Retinal pigment epithelial cell (primary cell): Measurements from ENCODE around the gene C7orf25.
"Not testable (repeated sequence)": the region's sequence is repeated elsewhere in the genome, so short reads cannot be mapped to it uniquely, and the experiment has no call there.

ENCODE experiments used
- DNase-seq: peaks from one replicate; pipeline ENCODE4 v3.0.0-alpha.2; 2010; ENCODE audit warnings: low read depth
- H3K4me3 ChIP-seq: 2 replicates; pipeline ENCODE4 v1.5.1; 2011; ENCODE audit warnings: mild to moderate bottlenecking, low read length, control low read depth, moderate library complexity
- TF ChIP-seq, protein P1 (sequence below): conservative IDR thresholded peaks from 2 replicates; pipeline ENCODE4 v1.5.1; 2011; ENCODE audit warnings: low read depth, low read length, control low read depth, inconsistent platforms

Gene C7orf25

DNA sequence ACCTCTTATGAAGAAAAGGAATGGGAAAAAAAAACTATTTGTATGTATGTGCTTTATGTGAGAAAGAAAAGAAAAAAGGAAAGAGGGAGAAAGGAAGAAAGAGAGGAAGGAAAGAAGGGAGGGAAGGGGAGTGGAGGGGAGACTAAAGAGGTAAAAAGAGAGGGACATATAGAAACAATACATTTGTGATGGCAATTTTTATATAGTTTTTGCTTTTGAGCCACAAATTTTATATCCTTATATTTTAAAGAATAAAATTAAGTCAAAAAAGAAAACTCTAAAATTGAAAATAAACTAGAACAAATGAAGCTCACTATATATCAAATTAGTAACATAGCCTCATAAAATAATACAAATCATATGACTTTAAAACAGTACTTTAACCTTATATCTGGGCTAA, 11.0 kb downstream of the C7orf25 start:
- TF ChIP-seq, protein P1, sequence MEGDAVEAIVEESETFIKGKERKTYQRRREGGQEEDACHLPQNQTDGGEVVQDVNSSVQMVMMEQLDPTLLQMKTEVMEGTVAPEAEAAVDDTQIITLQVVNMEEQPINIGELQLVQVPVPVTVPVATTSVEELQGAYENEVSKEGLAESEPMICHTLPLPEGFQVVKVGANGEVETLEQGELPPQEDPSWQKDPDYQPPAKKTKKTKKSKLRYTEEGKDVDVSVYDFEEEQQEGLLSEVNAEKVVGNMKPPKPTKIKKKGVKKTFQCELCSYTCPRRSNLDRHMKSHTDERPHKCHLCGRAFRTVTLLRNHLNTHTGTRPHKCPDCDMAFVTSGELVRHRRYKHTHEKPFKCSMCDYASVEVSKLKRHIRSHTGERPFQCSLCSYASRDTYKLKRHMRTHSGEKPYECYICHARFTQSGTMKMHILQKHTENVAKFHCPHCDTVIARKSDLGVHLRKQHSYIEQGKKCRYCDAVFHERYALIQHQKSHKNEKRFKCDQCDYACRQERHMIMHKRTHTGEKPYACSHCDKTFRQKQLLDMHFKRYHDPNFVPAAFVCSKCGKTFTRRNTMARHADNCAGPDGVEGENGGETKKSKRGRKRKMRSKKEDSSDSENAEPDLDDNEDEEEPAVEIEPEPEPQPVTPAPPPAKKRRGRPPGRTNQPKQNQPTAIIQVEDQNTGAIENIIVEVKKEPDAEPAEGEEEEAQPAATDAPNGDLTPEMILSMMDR: no peak

DNA sequence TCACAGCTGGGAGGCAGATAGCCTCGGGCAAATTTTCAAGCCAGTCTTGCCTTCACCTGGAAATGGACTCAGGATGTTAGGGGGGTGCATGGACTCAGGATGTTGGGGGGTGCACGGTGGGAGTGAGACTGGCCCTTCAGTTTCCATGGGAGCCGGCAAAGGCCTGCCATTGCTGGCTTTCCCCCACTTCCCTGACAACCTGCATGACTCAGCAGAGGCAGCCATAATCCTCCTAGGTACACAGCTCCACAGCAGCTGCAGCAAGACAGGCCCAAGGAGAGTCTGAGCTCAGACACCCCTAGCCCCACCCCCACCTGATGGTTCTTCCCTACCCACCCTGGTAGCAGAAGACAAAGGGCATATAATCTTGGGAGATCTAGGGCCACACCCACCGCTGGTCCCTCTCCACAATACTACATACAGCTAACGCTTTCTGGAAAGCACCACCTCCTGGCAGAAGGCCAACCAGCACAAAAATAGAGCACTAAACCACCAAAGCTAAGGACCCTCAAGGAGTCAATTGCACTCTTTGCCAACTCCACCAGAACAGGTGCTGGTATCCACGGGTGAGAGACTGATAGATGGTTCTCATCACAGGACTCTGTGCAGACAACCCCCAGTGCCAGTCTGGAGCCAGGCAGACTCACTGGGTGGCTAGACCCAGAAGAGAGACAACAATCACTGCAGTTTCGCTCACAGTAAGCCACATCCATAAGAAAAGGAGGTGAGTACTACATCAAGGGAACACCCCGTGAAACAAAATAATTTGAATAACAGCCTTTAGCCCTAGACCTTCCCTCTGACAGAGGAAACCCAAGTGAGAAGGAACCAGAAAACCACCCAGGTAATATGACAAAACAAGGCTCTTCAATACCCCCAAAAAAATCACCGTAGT, 18.3 kb downstream of the C7orf25 start:
- no peak overlapping the region for H3K4me3 ChIP-seq
- TF ChIP-seq, protein P1: no peak
- DNase-seq: no peak

More for the DNA sequence above, 11.0 kb downstream of the C7orf25 start:
- no peak overlapping the region for H3K4me3 ChIP-seq
- no peak for DNase-seq

DNA sequence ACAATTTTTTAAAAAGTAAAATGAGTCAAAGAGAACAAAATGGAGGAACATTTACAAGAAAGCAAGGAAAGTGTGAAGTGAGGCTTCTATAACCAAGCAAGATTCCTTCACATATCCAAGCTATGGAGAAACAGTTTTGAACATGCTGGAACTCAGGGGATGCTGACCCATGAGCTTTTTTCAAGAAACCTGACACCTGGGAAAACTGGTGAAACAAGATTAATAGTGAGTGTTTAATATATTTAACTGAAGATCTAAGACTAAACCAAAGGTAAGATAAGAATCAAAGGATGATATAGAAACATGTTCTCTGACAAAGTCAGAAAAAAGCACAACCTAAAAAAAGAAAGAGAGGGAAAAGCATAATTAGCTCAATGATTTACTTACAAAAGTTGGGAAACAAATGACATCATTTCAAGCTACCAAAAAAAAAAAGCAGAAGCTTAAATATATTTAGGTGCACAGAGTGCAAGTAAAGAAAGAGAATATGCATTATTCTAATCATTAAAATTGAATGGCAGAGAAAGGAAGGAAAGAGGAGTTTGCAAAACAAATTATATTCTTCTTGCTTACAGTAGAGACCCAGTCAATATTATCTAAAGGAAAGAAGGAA, 24.9 kb downstream of the C7orf25 start:
- no peak for DNase-seq
- H3K4me3 ChIP-seq: no peak overlapping the region
- TF ChIP-seq, protein P1: no peak

DNA sequence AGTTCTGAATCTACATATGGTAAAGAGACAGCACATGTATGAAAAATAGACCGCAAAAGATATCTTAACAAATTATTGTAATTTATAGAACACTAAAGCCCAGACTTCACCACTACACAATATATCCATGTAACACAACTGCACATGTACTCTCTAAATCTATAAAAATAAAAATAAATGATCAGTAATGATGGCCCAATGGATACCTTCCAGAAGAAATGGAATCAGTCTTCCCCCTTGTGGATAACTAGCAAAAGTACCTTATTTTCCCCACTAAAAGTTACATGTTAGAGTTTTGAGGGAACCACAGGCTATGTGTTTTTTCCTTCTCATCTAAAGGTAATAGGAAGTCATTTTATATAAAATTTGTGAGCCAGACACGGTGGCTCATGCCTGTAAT, 25.7 kb downstream of the C7orf25 start:
- DNase-seq: no peak
- TF ChIP-seq, protein P1: peak; percentile 41
- H3K4me3 ChIP-seq: no peak overlapping the region

DNA sequence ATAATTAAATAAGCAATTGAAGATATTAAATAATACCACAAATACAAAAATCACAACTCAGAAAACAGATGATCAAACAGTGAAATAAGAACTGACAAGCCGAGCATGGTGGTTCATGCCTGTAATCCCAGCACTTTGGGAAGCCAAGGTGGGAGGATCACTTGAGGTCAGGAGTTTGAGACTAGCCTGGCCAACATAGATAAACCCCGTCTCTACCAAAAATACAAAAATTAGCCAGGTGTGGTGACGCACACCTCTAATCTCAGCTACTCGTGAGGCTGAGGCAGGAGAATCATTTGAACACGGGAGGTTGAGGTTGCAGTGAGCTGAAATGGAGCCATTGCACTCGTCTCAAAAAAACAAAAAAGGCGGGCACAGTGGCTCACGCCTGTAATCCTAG, 26.7 kb downstream of the C7orf25 start:
- DNase-seq, H3K4me3 ChIP-seq: not testable (repeated sequence)

DNA sequence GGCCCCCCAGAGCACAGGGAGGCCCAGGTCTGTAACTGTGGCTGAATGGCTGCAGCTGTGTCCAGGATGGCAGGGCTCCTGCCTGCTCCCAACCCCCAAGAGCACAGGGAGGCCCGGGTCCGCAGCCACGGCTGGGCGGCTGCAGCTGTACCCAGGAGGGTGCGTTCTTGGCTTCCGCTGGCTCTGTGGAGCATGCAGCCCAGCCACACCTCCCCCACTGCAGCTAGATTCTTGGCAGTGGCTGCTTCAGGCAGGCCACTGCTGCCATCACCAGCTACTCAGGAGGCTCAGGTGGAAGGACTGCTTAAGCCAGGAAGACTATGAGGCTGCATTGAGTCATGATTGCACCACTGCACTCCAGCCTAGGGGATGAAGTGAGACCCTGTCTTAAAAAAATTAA, 27.9 kb downstream of the C7orf25 start:
- TF ChIP-seq, protein P1: no peak
- no peak overlapping the region for H3K4me3 ChIP-seq
- peak; percentile 5 for DNase-seq

DNA sequence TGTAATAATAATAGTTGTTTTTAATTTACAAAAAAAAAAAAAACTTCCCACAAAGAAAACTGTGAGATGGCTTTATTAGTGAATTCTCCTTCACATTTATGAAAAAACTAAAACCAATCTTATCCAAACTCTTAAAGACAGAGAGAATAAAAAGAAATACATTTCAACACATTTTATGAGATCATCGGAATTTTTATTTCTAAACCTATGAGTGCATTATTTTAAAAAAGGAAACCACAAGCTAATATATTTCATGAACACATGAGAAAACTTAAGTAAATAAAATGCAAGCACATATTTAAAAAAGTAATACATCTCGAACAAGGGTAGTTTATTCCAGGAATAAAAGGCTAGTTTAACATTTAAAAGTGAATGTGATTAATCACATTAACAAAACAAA, 31.5 kb downstream of the C7orf25 start:
- H3K4me3 ChIP-seq: no peak overlapping the region
- no peak for DNase-seq
- TF ChIP-seq, protein P1: no peak
